Stimulated activated CD8-positive, alpha-beta memory T cell treated with anti-CD3 and anti-CD28 coated beads, Interleukin-7, amount 100 ng/mL, for 48 hours (primary cell): ENCODE results near the gene CD72.
A peak's percentile ranks its signal among the peaks of the same experiment; 100 is the strongest.
"Not testable (repeated sequence)": the region's sequence is repeated elsewhere in the genome, so short reads cannot be mapped to it uniquely, and the experiment has no call there.

Experiments used
- DNase-seq, 2 donors: peaks; one replicate each; pipeline ENCODE4 v3.0.0-alpha.2; 2020; ENCODE audit warnings: low read depth in 1 of 2; ENCODE audit errors: extremely low read depth in 1 of 2

The CD72 gene

DNA sequence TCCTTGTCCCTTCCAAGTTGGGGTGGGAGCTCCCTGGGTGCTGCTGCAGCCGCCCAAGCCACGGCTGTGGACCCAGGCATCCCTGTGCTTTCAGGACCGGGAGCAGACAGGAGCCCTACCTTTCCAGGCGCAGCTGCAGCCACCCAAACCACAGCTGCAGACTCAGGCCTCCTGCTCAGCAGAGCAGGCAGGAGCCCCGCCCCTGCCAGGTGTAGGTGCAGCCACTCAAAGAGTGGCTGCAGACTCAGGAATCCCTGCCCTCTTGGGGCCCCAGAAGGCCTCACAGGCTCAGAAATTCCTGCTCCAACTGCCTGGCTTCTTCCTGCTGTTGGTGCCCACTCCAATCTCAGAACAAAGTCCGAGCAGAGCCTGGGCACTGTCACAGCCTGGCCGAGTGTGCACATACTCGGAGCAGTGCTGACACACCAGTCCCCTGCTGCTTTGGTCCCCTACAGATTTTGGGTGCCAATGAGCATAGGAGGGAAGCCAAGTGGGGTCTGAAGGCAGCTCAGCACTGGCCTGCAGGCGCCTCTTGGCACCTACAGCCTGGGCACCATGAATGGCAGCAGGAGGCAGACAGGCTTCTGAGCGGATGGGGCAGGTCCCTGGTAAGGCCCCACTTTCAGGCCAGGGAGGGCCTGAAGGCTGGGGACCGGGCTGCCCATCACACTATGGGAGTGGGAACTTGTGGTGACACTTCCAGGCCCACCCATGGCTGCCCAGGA lies 19.2 kb downstream of the CD72 start:
- DNase-seq, result no peak

DNA sequence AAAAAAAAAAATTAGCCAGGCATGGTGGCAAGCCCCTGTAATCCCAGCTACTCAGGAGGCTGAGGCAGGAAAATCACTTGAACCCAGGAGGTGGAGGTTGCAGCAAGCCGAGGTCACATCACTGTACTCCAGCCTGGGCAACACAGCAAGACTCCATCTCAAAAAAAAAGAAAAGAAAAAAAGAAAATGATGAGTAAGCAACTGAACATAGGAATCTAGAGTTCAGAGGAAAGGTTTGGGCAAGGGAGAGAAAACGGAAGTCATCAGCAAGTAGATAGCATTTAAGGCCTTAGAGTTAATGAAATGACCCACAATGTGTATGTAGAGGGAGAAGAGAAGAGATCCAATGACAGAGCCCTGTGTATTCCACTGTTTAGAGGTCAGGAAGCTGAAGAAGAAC lies 21.3 kb downstream of the CD72 start:
- DNase-seq, result not testable (repeated sequence)

DNA sequence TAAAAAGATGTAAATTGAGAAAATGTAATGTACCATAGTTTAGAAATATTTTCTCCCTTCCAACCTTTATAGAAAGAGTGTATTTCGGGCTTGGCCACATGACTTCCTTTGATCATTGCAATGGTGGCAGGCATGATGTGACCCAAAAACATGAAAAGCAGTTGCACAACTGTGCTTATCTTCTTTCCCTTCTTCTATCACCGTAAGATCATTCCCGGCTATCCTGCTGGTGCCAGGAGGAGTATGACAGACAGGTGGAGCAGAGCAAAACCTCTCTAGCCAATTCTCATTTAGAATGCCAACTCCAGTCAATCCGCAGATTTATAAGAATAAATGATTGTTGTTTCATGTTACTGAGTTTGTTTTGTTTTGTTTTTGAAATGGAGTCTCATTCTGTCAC lies 23.7 kb downstream of the CD72 start:
- no peak for DNase-seq

DNA sequence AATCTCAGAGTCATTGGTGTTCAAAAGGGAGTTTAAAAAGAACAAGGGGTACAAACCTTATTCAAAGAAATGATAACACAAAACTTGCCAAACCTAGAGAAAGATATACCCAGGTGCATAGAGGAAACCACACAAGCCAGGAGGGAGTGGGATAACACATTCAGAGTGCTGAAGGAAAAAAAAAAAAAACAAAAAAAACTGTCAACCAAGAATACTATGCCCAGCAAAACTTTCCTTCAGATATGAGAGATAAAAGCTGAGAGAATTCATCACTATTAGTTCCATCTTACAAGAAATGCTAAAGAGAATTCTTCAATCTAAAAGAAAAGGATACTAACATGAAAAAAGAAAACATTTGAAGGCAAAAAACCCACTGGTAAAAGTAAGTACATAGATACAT lies 24.6 kb downstream of the CD72 start:
- DNase-seq, result no peak

DNA sequence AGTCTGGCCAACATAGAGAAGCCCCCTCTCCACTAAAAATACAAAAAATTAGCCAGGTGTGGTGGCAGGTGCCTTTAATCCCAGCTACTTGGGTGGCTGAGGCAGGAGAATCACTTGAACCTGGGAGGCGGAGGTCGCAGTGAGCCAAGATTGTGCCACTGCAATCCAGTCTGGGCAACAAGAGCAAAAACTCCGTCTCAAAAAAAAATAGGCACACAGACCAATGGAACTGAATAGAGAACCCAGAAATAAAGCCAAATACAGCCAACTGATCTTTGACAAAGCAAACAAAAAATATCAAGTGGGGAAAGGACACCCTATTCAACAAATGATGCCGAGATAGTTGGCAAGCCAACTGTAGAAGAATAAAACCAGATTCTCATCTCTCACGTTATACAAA lies 29.7 kb downstream of the CD72 start:
- not testable (repeated sequence) for DNase-seq

DNA sequence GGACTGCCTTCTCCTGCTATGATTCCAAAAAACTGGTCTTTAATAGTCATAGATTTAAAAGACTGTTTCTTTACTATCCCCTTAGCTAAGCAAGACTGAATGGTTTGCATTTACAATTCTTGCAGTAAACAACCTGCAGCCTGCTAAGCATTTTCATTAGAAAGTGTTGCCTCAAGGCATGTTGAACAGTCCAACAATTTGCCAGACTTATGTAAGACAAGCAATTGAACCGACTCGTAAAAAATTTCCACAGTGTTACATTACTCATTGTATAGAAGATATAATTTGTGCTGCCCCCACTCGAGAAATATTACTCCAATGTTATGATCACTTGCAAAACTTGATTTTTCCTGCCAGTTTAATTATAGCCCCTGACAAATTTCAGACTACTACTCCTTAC lies 33.5 kb downstream of the CD72 start:
- DNase-seq, result not testable (repeated sequence)

DNA sequence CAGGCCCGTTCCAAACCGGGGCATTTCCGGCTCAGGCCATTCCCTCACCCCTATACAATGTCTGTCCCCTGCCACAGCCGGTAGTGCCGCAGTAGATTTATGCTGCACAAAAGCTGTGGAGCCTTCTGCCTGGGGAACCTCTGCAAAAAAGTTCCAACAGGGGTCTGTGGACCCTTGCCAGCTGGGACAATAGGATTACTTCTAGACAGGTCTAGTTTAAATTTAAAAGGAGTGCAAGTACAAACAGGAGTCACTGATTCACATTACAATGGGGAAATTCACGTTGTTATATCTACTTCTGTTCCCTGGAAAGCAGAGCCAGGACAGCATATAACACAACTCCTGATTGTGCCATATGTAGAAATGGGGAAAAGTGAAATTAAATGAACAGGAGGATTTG lies 34.7 kb downstream of the CD72 start:
- DNase-seq, result not testable (repeated sequence)

DNA sequence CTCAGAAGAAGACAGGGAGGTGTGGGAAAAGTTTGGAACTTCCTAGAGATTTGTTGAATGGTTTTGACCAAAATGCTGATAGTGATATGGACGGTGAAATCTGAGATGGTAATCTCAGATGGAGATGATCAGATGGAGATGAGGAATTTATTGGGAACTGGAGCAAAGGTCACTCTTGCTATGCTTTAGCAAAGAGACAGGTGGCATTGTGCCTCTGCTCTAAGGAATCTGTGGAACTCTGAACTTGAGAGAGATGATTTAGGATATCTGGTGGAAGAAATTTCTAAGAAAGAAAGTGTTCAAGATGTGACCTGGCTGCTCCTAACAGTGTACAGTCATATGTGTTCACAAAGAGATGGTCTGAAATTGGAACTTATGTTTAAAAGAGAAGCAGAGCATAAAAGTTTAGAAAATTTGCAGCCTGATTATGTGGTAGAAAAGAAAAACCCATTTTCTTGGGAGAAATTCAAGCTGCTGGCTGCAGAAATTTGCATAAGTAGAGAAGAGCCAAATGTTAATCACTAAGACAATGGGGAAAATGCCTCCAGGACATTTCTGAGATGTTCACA lies 38.5 kb downstream of the CD72 start:
- DNase-seq, result not testable (repeated sequence)

DNA sequence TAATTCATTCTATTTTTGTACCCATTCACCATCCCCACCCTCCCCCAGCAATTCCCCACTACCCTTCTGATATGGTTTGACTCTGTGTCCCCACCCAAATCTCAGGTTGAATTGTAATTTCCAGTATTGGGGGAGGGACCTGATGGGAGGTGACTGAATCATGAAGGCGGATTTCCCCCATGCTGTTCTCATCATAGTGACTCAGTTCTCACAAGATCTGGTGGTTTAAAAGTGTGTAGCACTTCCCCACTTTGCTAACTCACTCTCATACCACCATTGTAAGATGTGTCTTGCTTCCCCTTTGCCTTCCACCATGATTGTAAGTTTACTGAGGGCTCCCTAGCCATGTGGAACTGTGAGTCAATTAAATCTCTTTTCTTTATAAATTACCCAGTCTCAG lies 39.1 kb downstream of the CD72 start:
- DNase-seq, result peak in 1 of 2 donors; percentile 32

DNA sequence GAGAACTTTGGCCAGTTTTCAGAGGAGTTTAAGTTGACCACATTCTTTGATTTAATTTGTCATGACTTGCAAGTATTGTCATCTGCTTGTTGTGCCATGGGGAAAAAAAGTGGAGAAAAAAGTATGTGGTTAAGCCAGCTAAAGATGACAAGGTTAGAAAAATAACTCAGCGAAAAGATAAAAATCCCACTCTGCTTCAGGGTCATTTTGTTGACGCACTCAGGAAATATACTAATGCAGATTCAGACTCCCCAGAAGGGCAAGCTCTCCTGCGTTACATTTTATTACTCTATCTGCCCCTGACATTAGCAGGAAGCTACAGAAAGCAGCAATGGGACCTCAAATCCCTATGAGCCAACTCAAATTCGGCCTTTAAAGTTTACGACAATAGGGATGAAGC lies 40.7 kb downstream of the CD72 start:
- no peak for DNase-seq

DNA sequence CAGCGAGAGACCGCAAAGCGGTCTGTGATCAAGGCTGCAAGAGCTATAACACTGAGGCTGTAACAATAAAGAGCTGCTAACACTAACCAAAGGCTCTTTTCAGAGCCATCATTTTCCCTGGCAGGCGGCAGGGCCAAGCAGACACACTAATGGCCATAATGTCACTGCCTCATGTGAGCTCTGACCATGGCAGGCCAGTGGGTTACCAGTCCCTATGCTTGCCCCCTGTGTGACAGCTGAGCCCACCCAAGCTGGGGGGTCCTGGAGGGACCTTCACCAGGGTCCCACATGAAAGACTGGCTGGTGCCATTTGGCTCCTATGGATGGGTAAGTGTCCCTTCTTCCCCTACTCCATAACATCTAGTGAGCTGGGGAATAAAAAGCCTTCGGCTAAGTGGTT lies 42.7 kb downstream of the CD72 start:
- no peak for DNase-seq

DNA sequence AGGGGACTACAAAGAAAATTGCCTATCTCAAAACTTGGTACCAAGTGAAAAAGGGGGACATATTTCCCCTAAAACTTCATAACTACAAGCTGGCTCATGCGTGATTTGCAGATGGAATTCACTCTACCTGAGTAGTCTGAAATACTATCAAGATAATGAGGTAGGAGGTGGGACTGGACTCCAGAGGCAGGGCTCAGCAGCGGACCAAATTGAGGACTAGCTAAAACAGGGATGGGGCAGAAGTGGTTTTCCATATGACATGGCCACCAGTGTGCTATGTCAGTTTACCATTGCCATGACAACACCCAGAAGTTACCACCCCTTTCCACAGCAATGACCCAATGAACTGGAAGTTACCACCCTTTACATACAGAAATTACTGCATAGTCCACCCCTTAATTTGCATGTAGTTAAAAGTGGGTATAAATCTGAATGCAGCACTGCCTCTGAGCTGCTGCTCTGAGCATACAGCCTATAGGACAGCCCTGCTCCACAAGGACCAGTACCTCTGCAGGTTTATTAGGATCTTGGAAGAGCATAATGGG lies 43.6 kb downstream of the CD72 start:
- DNase-seq, result no peak

DNA sequence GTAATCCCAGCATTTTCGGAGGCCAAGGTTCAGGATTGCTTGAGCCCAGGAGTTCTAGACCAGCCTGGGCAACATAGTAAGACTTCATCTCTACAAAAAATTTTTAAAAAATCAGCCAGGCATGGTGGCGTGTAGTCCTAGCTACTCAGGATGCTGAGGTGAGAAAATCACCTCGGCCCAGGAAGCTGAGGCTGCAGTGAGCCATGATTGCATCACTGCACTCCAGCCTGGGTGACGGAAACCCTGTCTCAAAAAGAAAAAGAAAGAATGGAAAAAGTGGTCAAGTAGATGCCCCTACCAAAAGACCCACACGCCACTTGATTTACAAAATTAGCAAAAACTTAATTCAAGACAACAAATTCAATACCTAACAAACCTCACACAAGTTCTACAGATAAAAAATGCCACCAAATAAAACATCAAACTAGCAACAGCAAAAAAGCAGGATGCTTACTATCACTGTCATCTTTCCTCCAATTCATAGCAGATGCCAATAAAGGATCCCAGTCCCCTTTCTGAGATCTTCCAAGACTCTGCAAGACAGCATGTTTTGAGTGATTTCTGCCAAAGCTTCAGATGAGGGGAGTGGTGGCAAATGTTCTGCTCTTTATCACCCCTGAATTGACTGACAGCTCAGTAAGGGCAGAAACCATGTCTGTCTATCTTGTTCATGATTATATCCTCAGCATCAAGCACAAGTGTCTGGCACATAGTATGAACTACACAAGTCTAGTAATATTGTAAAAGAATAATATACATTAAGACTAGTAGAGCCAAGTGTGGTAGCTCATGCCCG lies 47.3 kb downstream of the CD72 start:
- DNase-seq, result peak; percentile 33 to 57

DNA sequence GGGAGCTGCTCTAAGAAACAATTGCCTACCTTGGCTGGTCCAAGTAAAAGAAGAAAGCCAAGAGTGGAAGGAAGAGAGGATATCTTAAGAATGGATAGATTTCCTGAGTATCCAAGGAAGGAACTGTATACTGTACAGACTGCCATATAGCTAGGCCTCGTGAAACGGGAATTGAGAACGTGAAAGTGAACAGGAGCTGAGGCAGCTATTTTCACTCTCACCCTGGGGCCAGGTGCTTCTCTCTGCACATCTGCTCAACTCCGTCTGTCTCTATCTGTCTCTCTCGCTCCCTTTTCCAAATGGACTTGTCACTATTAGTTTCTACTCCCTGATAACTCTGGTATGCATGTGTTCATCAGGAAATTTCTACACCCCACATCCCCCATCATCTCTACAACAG lies 49.0 kb downstream of the CD72 start:
- no peak for DNase-seq

DNA sequence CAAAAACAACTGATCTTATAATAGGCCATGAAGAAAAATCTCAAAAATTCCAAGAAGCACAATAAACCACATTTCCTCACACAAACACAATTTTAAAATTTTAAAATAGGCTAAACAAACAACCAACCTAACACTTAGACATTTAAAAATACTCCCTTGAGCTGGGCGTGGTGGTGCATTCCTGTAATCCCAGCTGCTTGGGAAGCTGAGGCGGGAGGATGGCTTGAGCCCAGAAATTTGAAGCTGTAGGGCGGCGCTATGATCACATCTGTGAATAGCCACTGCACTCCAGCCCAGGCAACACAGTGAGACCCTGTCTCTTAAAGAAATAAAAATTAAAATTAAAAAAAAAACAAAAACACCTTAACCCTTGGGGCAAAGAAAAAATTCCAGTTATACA lies 50.0 kb downstream of the CD72 start:
- DNase-seq, result no peak

DNA sequence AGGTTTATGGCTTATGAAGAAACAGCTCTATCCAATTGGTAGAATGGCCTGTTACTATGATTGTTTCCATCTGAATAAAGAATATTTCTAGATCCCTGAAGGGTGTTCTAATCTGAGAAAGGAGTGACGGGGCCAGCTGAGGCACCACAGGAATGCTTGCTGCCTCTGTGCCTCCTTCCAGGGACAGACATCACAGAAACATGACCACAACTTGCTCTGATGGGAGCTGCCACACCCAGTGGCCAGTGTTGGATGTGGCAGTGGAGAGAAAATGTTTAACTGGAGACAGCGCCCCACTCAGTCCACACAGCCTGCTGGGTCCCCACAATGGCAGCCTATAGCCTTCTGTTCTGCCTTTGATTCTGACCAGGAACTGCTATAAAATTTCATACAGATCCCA lies 51.8 kb downstream of the CD72 start:
- no peak for DNase-seq

DNA sequence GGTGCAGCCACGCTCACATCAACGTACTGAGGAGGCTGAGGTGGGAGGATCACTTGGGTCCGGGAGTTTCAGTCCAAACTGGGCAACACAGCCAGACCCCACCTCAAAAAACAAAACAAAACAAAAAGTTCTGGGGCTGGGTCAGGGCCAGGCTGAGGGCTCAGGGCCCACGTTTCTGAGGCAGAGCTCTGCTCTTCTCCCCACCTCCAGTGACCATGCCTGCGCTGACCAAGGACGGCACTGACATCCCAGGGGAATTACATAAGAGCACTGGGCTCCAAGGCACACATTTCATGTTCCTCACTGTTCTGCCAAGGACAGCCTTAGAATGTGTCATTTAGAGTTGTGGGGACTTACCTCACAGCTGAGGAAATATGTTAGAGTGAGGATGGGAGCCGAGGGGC lies 53.6 kb downstream of the CD72 start:
- DNase-seq, result no peak

DNA sequence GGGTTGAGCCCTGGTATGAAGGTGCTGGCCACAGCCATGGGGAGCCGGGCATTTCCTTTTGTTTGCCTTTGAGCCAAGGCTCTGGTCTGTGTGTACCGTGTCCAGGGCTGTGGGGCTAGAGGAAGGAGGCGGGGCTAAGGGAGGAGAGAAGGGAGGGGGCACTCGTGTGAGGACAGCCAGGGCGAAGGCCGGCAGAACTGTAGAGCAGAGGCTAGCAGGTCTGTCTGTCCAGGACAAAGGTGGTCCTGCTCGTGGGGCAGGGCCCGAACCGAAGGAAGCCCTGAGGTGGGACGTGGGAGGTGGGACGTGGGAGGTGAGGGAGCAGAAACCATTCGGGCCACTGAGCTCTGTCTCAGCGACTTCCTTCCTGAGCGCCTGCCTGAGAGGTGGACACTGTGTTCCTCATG lies 54.4 kb downstream of the CD72 start:
- DNase-seq, result no peak

DNA sequence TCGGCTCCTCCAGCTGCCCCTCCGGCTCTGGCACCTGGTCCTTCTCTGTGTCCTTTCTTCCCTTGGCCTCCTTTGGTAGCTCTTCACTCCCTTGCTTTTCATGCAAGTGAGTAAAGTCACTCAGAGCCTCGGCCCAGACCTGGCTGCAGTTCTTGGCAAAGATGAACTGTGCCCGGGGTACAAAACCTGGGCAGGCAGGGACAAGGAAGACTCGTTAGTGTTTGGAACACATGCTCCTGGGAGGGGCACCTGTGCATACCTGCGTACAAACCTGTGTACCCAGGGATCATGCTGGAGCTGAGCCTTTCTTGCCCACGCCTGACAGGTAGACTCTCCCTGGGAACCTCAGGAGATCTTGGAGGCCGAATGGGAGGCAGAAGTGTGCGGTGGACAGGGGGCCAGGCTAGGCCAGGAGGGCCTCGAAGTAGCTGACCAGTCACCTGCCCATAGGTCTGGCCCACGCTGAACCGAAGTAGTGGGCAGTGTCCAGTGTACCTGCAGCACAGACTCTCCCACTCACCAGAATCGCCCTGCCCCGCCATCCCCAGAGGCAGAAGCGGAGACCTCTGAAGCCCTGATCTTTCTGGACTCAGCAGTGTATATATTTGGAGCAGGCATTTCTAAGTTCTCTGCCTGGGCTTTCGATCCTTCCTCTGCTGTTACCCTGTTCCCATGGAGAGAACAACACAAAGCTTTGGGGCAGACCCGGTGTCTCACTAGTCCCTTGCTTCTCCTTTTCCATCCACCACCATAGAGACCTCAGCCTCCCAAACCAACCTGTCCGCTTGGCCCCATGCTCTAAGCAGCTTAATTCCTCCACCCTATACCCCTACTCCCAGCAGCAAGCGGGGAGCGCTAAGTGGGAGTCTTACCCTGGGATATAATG lies 55.1 kb downstream of the CD72 start:
- DNase-seq, result no peak

DNA sequence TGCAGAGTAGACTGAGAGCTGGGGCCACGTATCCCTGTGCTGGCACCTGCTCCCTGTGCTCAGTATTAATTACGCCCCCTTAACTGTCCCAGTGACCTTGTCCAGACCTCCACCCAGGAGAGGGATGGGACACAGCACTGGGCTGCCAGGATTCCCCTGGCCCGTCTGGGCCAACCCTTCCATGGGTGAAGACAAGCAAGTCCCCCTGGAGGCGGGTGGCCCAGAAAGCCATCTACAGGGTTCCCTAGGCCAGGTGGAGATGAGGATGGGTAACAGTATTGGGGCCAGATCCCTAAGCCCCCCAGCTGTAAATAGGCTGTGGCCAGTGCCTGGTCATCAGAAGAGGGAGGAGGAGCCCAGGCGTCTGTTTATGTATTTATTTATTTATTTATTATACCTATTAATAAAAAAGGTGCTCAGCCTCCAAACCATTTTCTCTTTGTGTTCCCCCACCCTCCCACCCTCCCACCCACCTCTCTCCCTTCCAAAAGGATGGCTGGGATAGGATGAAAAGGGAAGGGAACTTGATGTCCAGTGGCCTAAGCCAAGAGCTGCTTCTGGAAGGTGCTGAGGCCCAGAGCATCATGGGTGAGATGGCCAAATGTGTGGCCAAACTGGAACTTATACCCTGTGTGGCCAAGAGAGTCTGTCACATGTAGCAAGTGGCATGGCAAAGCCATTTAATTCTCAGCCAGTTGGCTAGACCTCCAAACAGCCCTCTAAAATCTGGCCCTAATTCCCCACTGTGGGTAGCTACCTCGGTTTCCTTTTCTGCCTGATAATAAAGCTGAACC lies 56.5 kb downstream of the CD72 start:
- DNase-seq, result no peak
